Measurements from ENCODE around the gene FGFBP1.
A peak's percentile ranks its signal among the peaks of the same experiment; 100 is the strongest.

The FGFBP1 gene

GRCh38 chr4:15912961-15913630 lies 25.4 kb downstream of the FGFBP1 start:
- DNase-seq (ENCODE audit: low read depth) = peak; percentile 40

GRCh38 chr4:15912236-15912635 lies 26.3 kb downstream of the FGFBP1 start:
- no peak for DNase-seq (ENCODE audit: low read depth)

GRCh38 chr4:15910155-15910940 lies 28.2 kb downstream of the FGFBP1 start:
- no peak for DNase-seq (ENCODE audit: low read depth)

- DNase-seq (ENCODE audit: low read depth) = no peak
These were observed 31.1 kb downstream of the FGFBP1 start for GRCh38 chr4:15907430-15907829.

- DNase-seq (ENCODE audit: low read depth) = no peak
These were observed 32.5 kb downstream of the FGFBP1 start for GRCh38 chr4:15906020-15906443.

GRCh38 chr4:15902746-15903145 lies 35.8 kb downstream of the FGFBP1 start:
- no peak for DNase-seq (ENCODE audit: low read depth)

GRCh38 chr4:15901998-15902397 lies 36.5 kb downstream of the FGFBP1 start:
- DNase-seq (ENCODE audit: low read depth) = no peak

GRCh38 chr4:15901007-15901406 lies 37.5 kb downstream of the FGFBP1 start:
- no peak for DNase-seq (ENCODE audit: low read depth)

GRCh38 chr4:15899511-15899910 lies 39.0 kb downstream of the FGFBP1 start:
- no peak for DNase-seq (ENCODE audit: low read depth)

- DNase-seq (ENCODE audit: low read depth) = no peak
These were observed 39.6 kb downstream of the FGFBP1 start for GRCh38 chr4:15898902-15899301.

GRCh38 chr4:15897577-15897976 lies 41.0 kb downstream of the FGFBP1 start:
- no peak for DNase-seq (ENCODE audit: low read depth)

GRCh38 chr4:15894921-15895916 lies 43.3 kb downstream of the FGFBP1 start:
- DNase-seq (ENCODE audit: low read depth) = peak; percentile 46

- DNase-seq (ENCODE audit: low read depth) = peak; percentile 16
These were observed 44.1 kb downstream of the FGFBP1 start for GRCh38 chr4:15894393-15894792.

- peak; percentile 96 for DNase-seq (ENCODE audit: low read depth)
These were observed 44.6 kb downstream of the FGFBP1 start for GRCh38 chr4:15893962-15894361.

- no peak for DNase-seq (ENCODE audit: low read depth)
These were observed 47.2 kb downstream of the FGFBP1 start for GRCh38 chr4:15891312-15891711.

GRCh38 chr4:15890246-15890829 lies 48.2 kb downstream of the FGFBP1 start:
- no peak for DNase-seq (ENCODE audit: low read depth)

- DNase-seq (ENCODE audit: low read depth) = no peak
These were observed 50.0 kb downstream of the FGFBP1 start for GRCh38 chr4:15888515-15888914.
